ENCODE data around the gene TBC1D7. TPM values are rescaled to one million over a fixed set of nuclear protein-coding genes. Genes with fewer than 3 reads are reported as not detected.
A peak's percentile ranks its signal among the peaks of the same experiment; 100 is the strongest.

Gene TBC1D7
- total and polyA plus RNA-seq, 10 of the 15 experiments (the other 5 are each of a cell fraction or from before 2014, with no cell fraction given), result 20.1 to 65.9 (median 31.3) TPM

- no TSS peak for BruUV-seq (replicated peaks)
- in situ Hi-C loops (cut with MboI) (no loop called here), intact Hi-C loops (cut with micrococcal nuclease; ENCODE audit: unreplicated experiment) (loop anchor here (1.0 kb wide), 1 partner anchor 10 kb away; no protein-coding TSS in a partner anchor)
- no peak overlapping the region; the same call in 1 of the 2 replicates for H2AFZ ChIP-seq (ENCODE audit: control insufficient read depth, low read depth, low read length)
- no peaks in the 10 kb centered on the region for H4K20me1 ChIP-seq (ENCODE audit: control insufficient read depth, insufficient read depth)
- RAD21 ChIA-PET (ENCODE audit: unreplicated experiment), result interaction anchor here (0.7 to 5.0 kb wide), 6 partner anchors 10 to 166 kb away, joined by 3 to 116 read pairs (median 4); no protein-coding TSS in a partner anchor
- peak overlapping the region; percentile 50 for H3K27ac ChIP-seq (ENCODE audit: control insufficient read depth, insufficient read depth)
- SMC1A ChIA-PET (ENCODE audit: uncharacterized antibody, unreplicated experiment), result interaction anchor here (0.6 to 2.3 kb wide), 6 partner anchors 15 to 45 kb away, joined by 3 to 11 read pairs (median 4); no protein-coding TSS in a partner anchor
- peak; percentile 12 for ATAC-seq
- no peaks in the 10 kb centered on the region for H3K79me2 ChIP-seq (ENCODE audit: control insufficient read depth, insufficient read depth, low read length)
- peak overlapping the region; percentile 38; the same call in 1 of the 2 replicates for H3K9ac ChIP-seq (ENCODE audit: control insufficient read depth, insufficient read depth, low read length)
- H3K4me1 ChIP-seq (ENCODE audit: control insufficient read depth, insufficient read depth, low read length), result peaks cover 59% of the 10 kb centered on the region
- POLR2A ChIA-PET, result interaction anchor here (1.1 to 2.1 kb wide), 4 partner anchors 10 to 65 kb away, joined by 3 to 16 read pairs (median 4); partner anchors contain the start of gene TBC1D7
- CTCF ChIA-PET, result interaction anchor here (1.2 to 2.9 kb wide), 7 partner anchors 10 to 40 kb away, joined by 3 to 14 read pairs (median 4); no protein-coding TSS in a partner anchor
- H3K27me3 ChIP-seq (replicated peaks in 1 of 2; ENCODE audit: control insufficient read depth in 2 of 2, insufficient read depth in 2 of 2, low read length in 1 of 2), result no peaks in the 10 kb centered on the region
- H3K4me3 ChIP-seq, result peak overlapping the region; percentile 52; the same call in 1 of the 2 replicates
- no peak for FAIRE-seq
- H3K36me3 ChIP-seq (ENCODE audit: control insufficient read depth in 2 of 2, insufficient read depth in 2 of 2, low read length in 1 of 2), result no peaks in the 10 kb centered on the region
- DNase-seq (ENCODE audit: low read depth, low spot score), result no peak
- peak overlapping the region; percentile 96 for H3K4me2 ChIP-seq (ENCODE audit: control insufficient read depth, insufficient read depth)
- H3K9me3 ChIP-seq (replicated peaks; ENCODE audit: control insufficient read depth, insufficient read depth, low read length), result no peaks in the 10 kb centered on the region; the same call in 2 of the 3 replicates
- 0% methylated on average over 1 of the region's 1 CpG for WGBS (ENCODE audit: insufficient coverage, insufficient replicate concordance, low lambda C conversion rate, missing lambda C conversion rate)
- TF ChIP-seq CEBPB (IDR thresholded peaks at IDR 0.05; ENCODE audit: borderline replicate concordance in 1 of 2, low read depth in 2 of 2, low read length in 2 of 2), result no peak
- TF ChIP-seq SPI1 (IDR thresholded peaks at IDR 0.05; ENCODE audit: borderline replicate concordance, insufficient read depth, low read depth, low read length), result peak; percentile 56
- 0 out of 2 replicates have a peak, but pooled peaks have one; percentile 10 for TF ChIP-seq SMARCA5 (IDR thresholded peaks at IDR 0.05)
- TF ChIP-seq IRF4 (IDR thresholded peaks at IDR 0.05; ENCODE audit: low read depth, low read length), result no peak
- TF ChIP-seq HCFC1 (IDR thresholded peaks at IDR 0.05; ENCODE audit: low read length), result no peak
- TF ChIP-seq, protein P1, sequence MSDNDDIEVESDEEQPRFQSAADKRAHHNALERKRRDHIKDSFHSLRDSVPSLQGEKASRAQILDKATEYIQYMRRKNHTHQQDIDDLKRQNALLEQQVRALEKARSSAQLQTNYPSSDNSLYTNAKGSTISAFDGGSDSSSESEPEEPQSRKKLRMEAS (IDR thresholded peaks at IDR 0.05; ENCODE audit: low read depth, low read length), result no peak
Observed at GRCh38 chr6:13262302-13263230, 65.8 kb downstream of the TBC1D7 start.

Measured in GM12878 (cell line).